Astrocyte of the spinal cord (primary cell): ENCODE measurements around the gene ELFN1.
"Not testable (repeated sequence)": the region's sequence is repeated elsewhere in the genome, so short reads cannot be mapped to it uniquely, and the experiment has no call there.

Experiments
- DNase-seq: peaks from one replicate; pipeline ENCODE4 v3.0.0; 2011; ENCODE audit warnings: low read depth, low spot score
- H3K4me3 ChIP-seq: 2 replicates; pipeline ENCODE4 v1.5.1; 2011; ENCODE audit warnings: low read depth, mild to moderate bottlenecking, low read length, moderate library complexity
- CTCF ChIP-seq: IDR thresholded peaks from 2 replicates; pipeline ENCODE4 v1.5.1; 2012; ENCODE audit warnings: low read depth, mild to moderate bottlenecking, low read length, inconsistent platforms
- in situ Hi-C: cut with HindIII; loops from 2 replicates; pipeline ENCODE4 v1.10.0; 2017; ENCODE audit warnings: low sequenced_read_pairs

ELFN1 gene

DNA sequence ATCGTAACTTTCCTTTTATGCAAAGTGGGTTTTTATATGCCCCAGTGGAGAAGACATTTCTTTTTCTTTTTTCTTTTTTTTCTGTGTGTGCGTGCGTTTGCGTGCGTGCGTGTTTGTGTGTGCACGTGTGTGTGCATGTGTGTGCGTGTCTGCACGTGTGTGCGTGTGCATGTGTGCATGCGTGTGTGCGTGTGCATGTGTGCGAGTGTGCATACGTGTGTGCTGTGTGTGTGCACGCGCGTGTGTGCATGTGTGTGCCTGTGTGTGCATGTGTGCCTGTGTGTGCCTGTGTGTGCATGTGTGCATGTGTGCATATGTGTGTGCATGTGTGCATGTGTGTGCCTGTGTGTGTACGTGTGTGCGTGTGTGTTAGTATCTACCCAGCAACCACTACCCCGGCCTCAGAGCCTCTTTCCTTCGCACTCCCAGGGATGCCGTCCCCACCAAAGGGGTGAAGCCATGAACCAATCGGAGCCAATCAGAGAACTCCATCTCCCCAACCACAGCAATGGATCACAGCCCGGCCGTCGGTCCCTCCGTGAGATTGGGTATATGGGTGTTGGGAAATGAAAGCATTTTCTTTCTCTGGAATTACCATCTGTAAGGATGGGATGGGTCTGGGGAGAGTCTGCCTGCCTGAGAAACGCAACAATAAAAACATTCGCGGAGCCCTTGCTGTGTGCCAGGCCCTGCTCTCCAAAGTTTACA is 92.3 kb downstream of the ELFN1 start:
- in situ Hi-C loops, result no loop called here
- TF ChIP-seq CTCF, result no peak
- no peak for DNase-seq

GRCh38 chr7:1763033-1763432 is 93.0 kb downstream of the ELFN1 start:
- TF ChIP-seq CTCF, result no peak
- in situ Hi-C loops, result no loop called here
- no peak overlapping the region for H3K4me3 ChIP-seq
- no peak for DNase-seq

More for the DNA sequence above, 92.3 kb downstream of the ELFN1 start:
- H3K4me3 ChIP-seq, result no peak overlapping the region

GRCh38 chr7:1763911-1764310 is 93.8 kb downstream of the ELFN1 start:
- H3K4me3 ChIP-seq, DNase-seq, in situ Hi-C loops: not testable (repeated sequence)

- TF ChIP-seq CTCF, result no peak
- DNase-seq, result no peak
- H3K4me3 ChIP-seq, result no peak overlapping the region
- in situ Hi-C loops, result no loop called here
Measured at GRCh38 chr7:1765336-1765735, 95.3 kb downstream of the ELFN1 start.

DNA sequence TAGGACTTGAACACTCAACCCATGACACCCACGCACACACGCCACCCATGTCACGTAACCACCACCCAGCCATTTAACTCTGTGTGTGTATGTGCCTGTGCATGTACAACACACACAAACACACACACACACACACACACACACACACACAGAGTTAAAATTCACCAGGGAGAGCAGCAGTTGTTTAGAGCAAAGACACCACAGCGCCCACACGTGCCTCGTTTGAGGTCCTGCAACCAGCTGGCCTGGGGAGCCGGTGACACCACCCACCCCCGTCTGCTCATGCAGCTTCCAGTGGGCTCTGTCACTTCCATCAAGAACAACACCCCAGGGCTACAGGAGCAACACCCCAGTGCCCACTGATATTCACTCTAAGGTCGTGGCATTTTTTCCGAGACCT is 97.4 kb downstream of the ELFN1 start:
- no peak for TF ChIP-seq CTCF
- H3K4me3 ChIP-seq, result no peak overlapping the region
- in situ Hi-C loops, result no loop called here
- DNase-seq, result no peak

DNA sequence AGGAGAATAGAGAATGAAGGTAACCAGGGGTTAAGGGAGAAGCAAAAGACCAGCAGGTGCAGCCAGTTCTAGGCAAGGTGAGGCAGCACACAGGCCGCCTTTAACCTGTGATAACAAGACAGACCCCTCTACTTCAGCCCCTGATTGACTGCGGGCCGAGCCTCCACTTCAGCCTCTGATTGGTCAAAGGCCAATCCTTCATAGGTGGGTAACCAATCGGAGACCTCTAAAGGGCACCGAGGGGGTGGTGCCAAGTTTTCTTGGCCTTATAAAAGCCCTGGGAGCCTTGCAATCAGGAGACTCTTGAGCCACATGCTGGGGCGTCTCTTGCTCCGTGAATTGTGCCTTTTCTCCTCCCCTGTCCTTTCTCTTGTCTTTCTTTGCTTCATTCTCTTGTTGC is 98.8 kb downstream of the ELFN1 start:
- H3K4me3 ChIP-seq, result no peak overlapping the region
- in situ Hi-C loops, result no loop called here
- DNase-seq, result no peak
- TF ChIP-seq CTCF, result no peak

GRCh38 chr7:1769286-1770200 is 99.5 kb downstream of the ELFN1 start:
- TF ChIP-seq CTCF, result no peak
- no peak overlapping the region for H3K4me3 ChIP-seq
- no peak for DNase-seq
- in situ Hi-C loops, result no loop called here
